Osteocyte (in vitro differentiated cells): Measurements from ENCODE around the gene ASIC2. TPM values are rescaled to one million over a fixed set of nuclear protein-coding genes. Genes with fewer than 3 reads are reported as not detected.
A peak's percentile ranks its signal among the peaks of the same experiment; 100 is the strongest.

ENCODE experiments used
- DNase-seq: peaks from one replicate; pipeline ENCODE4 v3.0.0; 2021; ENCODE audit warnings: mixed read lengths; ENCODE audit not compliant: unreplicated experiment; ENCODE audit errors: extremely low spot score
- H3K27ac Mint-ChIP-seq: one replicate; pipeline ENCODE4 v1.8.0; 2021; ENCODE audit warnings: mild to moderate bottlenecking, mixed read lengths; ENCODE audit not compliant: unreplicated experiment
- H3K27me3 Mint-ChIP-seq: one replicate; pipeline ENCODE4 v1.8.0; 2021; ENCODE audit warnings: mixed read lengths; ENCODE audit not compliant: unreplicated experiment
- H3K36me3 Mint-ChIP-seq: one replicate; pipeline ENCODE4 v1.8.0; 2021; ENCODE audit warnings: mixed read lengths; ENCODE audit not compliant: unreplicated experiment
- H3K4me1 Mint-ChIP-seq: one replicate; pipeline ENCODE4 v1.8.0; 2021; ENCODE audit warnings: mixed read lengths; ENCODE audit not compliant: unreplicated experiment
- H3K4me3 Mint-ChIP-seq: one replicate; pipeline ENCODE4 v1.8.0; 2021; ENCODE audit warnings: mild to moderate bottlenecking, moderate library complexity, mixed read lengths; ENCODE audit not compliant: unreplicated experiment
- H3K9me3 Mint-ChIP-seq: one replicate; pipeline ENCODE4 v1.8.0; 2021; ENCODE audit warnings: mixed read lengths; ENCODE audit not compliant: unreplicated experiment
- CTCF ChIP-seq: fragments of 200-600 bp; sonication (generic); IDR thresholded peaks from 2 replicates; pipeline ENCODE4 v1.5.0; 2021; ENCODE audit warnings: antibody characterized with exemption, mild to moderate bottlenecking, moderate library complexity
- total RNA-seq: library from RNA; stranded (reverse); gene quantifications from 2 replicates; pipeline ENCODE4 v1.2.1, GENCODE V29; 2021

The ASIC2 gene
- total RNA-seq, 1 donor from 2014 or later: not detected

- TF ChIP-seq CTCF: no peak
- H3K9me3 Mint-ChIP-seq: peaks cover 3% of the 10 kb centered on the region
- DNase-seq: no peak
- H3K4me3 Mint-ChIP-seq: no peak overlapping the region
- H3K4me1 Mint-ChIP-seq: no peaks in the 10 kb centered on the region
- no peaks in the 10 kb centered on the region for H3K36me3 Mint-ChIP-seq
- no peaks in the 10 kb centered on the region for H3K27me3 Mint-ChIP-seq
- H3K27ac Mint-ChIP-seq: no peak overlapping the region
Measured at GRCh38 chr17:33167736-33168135, 125.4 kb downstream of the ASIC2 start.

- H3K9me3 Mint-ChIP-seq: no peaks in the 10 kb centered on the region
- TF ChIP-seq CTCF: no peak
- H3K36me3 Mint-ChIP-seq: no peaks in the 10 kb centered on the region
- peak; percentile 56 for DNase-seq
- no peaks in the 10 kb centered on the region for H3K27me3 Mint-ChIP-seq
- no peaks in the 10 kb centered on the region for H3K4me1 Mint-ChIP-seq
- no peak overlapping the region for H3K4me3 Mint-ChIP-seq
- no peak overlapping the region for H3K27ac Mint-ChIP-seq
Measured at GRCh38 chr17:33166472-33166871, 126.6 kb downstream of the ASIC2 start.

- no peak overlapping the region for H3K27ac Mint-ChIP-seq
- no peaks in the 10 kb centered on the region for H3K4me1 Mint-ChIP-seq
- DNase-seq: no peak
- TF ChIP-seq CTCF: no peak
- no peaks in the 10 kb centered on the region for H3K36me3 Mint-ChIP-seq
- no peaks in the 10 kb centered on the region for H3K27me3 Mint-ChIP-seq
- H3K9me3 Mint-ChIP-seq: no peaks in the 10 kb centered on the region
- no peak overlapping the region for H3K4me3 Mint-ChIP-seq
Measured at GRCh38 chr17:33164169-33164881, 128.8 kb downstream of the ASIC2 start.

- Mint-ChIP-seq H3K4me3 (no peak overlapping the region), H3K4me1 (no peaks in the 10 kb centered on the region), H3K36me3 (no peaks in the 10 kb centered on the region), H3K27me3 (no peaks in the 10 kb centered on the region), H3K27ac (no peak overlapping the region), H3K9me3 (no peaks in the 10 kb centered on the region)
- TF ChIP-seq CTCF: no peak
- DNase-seq: no peak
Measured at GRCh38 chr17:33163533-33164168, 129.4 kb downstream of the ASIC2 start.

GRCh38 chr17:33154869-33155455 is 138.1 kb downstream of the ASIC2 start:
- no peak for TF ChIP-seq CTCF
- Mint-ChIP-seq H3K27ac (no peak overlapping the region), H3K4me3 (no peak overlapping the region), H3K27me3 (no peaks in the 10 kb centered on the region), H3K36me3 (no peaks in the 10 kb centered on the region), H3K4me1 (no peaks in the 10 kb centered on the region), H3K9me3 (no peaks in the 10 kb centered on the region)
- DNase-seq: no peak
